Hippocampal formation (tissue), 2 donors: ENCODE measurements around the gene OR2V1.
"Not testable (repeated sequence)": the region's sequence is repeated elsewhere in the genome, so short reads cannot be mapped to it uniquely, and the experiment has no call there.

ENCODE experiments used
- DNase-seq, 2 donors: peaks; one replicate each; lab custom pipeline; 2025; lab: John Stamatoyannopoulos, UW

The OR2V1 gene, protein sequence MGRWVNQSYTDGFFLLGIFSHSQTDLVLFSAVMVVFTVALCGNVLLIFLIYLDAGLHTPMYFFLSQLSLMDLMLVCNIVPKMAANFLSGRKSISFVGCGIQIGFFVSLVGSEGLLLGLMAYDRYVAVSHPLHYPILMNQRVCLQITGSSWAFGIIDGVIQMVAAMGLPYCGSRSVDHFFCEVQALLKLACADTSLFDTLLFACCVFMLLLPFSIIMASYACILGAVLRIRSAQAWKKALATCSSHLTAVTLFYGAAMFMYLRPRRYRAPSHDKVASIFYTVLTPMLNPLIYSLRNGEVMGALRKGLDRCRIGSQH

GRCh38 chr5:181130832-181131496 is at the start of gene OR2V1:
TSS of gene OR2V1 (minus strand) at chr5:181131169. CDS start at chr5:181125304, 5,865 bp downstream.
- DNase-seq: no peak

DNA sequence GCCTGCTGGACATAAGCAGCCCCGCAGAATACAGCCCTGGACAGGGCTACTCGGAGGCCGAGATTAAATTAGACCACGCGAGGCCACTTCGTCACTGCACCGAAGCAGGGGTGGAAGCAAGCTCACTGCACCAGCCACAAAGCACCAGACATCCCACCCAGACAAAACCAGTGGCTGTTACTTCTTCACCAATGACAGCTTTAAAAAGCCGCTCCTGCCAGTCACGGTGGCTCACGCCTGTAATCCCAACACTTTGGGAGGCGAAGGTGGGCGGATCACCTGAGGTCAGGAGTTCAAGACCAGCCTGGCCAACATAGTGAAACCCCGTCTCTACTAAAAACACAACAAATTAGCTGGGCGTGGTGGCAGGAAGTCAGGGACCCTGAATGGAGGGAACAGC is 46.6 kb upstream of the OR2V1 start:
- not testable (repeated sequence) for DNase-seq

DNA sequence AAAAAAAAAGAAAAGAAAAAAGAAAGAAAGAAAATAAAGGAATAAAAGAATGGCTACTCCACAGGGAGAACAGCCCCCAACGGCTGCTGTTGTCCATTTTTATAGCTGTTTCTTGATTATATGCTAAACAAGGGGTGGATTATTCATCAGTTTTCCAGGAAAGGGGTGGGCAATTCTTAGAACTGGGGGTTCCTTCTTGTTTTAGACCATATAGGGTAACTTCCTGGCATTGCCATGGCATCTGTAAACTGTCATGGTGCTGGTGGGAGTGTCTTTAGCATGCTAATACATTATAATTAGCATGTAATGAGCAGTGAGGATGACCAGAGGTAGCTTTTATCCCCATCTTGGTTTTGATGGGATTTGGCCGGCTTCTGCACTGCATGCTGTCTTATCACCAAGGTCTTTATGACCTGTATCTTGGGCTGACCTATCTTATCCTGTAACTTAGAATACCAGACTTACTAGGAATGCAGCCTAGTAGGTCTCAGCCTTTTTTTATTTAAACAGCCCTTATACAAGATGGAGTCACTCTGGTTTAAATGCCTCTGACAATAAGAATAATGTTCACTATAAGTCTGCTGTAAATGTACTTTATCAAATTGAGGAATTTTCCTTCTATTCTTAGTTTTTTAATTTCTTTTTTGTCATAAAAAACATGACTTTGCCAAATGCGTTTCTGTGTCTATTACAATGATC is 45.4 kb upstream of the OR2V1 start:
- DNase-seq: no peak

DNA sequence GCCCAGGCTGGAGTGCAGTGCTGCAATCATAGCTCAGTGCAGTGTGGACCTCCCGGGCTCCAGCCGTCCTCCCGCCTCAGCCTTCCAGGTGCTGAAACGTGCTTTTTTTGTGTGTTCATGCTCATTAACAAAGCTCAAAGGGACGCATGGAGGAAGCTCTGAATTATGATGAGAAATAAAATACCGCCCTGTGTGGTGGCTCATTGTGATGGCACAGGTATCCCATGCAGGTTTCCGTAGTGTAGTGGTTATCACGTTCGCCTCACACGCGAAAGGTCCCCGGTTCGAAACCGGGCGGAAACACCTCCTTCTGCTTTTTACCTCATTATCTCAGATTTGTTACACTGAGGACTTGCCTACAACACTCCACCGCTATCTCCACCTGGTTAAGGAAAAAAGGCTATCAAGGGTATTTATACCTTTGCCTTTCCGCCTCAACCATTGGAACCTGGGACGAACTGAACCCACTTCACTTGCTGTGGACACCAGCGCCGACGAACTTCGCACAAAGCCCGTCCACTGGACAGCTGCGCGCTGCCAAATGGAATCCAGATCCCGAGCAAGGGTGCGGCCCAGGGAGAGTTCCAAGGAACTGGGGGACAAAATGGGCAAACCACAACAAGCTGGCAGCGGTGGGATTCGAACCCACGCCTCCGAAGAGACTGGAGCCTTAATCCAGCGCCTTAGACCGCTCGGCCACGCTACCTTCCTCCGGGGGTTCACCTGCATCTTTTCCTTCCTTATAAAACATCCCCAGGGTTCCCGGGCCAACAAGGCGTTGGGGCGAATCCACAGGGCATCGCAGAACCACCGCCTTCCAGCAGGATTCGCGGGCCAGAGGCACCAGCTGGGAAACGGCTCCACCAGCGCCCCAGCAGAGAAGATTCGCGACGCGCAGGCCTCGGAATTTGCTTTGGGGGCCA is 42.7 kb upstream of the OR2V1 start:
- no peak for DNase-seq

DNA sequence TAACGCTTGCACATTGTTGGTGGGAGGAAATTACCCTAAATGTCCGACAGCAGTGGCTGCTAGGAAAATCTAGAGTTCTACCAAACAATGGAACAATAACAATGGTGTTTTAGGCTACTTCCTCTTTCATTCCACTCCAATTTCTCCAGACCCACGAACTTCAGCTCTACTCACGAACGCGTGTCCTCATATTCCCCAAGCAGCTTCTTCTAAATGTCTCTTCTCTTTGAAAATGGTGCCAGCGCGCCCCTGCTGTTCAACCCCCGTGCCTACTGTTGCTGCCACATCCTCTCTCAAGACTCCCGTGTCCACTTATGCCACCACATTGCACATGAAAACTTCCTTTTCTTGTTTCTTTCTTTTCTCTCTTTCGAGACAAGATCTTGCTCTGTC is 42.1 kb upstream of the OR2V1 start:
- DNase-seq: no peak

- no peak for DNase-seq
Measured at GRCh38 chr5:181171782-181172181, 40.8 kb upstream of the OR2V1 start.

DNA sequence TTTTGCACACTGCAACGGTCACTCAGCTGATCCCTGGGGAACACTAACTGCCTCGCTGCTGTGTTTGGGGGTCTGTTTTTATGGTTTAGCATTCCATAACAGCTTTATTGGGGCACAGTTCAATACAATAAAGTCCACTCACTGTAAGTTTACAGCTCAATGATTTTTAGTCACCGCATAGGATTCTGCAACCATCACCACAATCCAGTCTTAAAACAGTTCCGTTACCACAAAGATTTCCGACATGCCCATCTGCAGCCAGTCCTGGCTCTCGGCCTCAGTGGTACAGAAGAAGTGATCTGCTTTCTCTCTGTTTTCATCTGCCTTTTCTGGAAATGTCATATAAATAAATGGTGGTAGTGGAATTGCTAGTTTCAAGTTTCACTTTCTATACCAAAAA is 40.0 kb upstream of the OR2V1 start:
- DNase-seq: no peak

- no peak for DNase-seq
Measured at GRCh38 chr5:181170237-181170825, 39.4 kb upstream of the OR2V1 start.

GRCh38 chr5:181169459-181170236 is 38.7 kb upstream of the OR2V1 start:
- DNase-seq: not testable (repeated sequence)

DNA sequence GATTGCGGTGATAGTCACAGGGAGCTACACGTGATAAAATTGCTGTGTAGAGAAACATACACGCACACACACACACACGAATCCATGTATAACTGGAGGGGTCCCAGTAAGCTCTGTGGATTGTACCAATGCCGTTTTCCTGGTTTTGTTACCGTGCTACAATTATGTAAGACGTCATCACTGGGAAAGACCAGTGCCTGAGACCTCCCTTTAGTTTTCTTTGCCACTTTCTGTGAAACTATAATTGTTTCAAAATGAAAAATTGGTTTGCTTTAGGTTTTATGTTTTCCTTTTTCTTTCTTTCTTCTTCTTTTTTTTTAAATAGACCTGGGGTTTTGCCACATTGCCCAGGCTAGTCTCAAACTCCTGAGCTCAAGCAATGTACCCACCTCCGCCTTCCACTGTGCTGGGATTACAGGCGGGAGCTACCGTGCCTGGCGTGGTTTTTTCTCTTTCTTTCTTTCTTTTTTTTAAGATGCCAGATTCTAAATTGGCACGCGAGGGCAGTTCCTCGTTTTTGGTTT is 37.7 kb upstream of the OR2V1 start:
- no peak for DNase-seq

DNA sequence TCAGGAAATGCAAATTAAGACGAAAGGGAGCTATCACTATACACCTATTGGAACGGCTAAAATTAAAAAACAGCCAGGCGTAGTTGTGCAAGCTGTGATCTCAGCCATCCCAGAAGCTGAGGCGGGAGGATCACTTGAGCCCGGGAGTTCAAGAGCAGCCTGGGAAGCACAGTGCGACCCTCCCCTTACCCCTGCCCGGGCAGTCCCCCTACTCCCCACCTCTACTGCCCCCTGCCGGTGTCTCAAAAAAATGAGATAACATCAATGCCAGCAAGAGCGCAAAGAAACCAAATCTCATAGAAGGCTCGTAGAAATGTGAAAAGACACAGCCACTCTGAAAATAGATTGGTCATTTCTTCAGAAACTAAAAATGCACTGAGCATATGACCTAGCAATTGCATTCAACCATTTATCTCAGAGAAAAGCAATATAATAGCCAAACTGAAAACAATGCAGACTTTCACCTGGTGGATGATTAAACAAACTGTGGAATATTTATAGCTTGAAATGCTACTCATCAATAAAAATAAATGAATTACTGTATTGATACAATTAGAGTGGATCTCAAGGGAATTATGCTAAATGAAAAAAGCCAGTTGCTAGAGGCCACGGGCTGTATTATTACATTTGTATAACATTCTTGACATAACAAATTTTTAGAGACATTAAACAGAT is 37.0 kb upstream of the OR2V1 start:
- no peak for DNase-seq

DNA sequence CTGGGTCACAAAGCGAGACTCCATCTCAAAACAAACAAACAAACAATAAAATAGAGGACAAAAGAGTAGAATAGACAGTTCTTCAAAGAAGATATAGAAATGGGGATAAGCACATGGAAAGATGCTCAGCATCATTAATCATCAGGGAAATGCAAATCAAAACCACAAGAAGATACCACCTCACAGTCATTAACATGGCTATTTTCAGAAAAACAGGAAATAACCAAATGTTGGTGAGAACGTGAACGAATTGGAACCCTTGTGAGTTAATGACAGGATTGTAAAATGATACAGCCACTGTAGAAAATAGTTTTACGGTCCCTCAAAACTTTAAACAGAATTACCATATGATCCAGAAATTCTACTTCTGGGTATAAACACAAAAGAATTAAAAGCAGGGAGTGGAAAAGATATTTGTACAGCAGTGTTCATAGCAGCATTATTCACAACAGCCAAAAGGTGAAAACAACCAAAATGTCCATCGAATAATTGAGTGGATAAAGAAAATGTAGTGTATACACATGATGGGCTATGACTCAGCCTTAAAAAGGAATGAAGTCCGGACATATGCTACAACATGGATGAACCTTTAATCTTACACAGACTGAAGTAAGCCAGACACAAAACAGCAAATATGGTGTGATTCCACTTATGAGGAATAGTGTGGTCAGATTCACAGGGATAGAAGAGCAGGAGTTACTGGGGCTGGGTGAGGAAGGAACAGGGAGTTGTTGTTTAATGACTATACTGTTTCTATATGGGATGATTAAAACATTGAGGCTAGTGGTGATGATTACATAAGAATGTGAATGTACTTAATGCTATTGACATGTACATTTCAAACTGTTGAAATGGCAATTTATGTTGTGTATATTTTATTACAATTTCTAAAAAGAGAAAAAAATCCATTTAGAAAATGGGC is 36.1 kb upstream of the OR2V1 start:
- no peak for DNase-seq

DNA sequence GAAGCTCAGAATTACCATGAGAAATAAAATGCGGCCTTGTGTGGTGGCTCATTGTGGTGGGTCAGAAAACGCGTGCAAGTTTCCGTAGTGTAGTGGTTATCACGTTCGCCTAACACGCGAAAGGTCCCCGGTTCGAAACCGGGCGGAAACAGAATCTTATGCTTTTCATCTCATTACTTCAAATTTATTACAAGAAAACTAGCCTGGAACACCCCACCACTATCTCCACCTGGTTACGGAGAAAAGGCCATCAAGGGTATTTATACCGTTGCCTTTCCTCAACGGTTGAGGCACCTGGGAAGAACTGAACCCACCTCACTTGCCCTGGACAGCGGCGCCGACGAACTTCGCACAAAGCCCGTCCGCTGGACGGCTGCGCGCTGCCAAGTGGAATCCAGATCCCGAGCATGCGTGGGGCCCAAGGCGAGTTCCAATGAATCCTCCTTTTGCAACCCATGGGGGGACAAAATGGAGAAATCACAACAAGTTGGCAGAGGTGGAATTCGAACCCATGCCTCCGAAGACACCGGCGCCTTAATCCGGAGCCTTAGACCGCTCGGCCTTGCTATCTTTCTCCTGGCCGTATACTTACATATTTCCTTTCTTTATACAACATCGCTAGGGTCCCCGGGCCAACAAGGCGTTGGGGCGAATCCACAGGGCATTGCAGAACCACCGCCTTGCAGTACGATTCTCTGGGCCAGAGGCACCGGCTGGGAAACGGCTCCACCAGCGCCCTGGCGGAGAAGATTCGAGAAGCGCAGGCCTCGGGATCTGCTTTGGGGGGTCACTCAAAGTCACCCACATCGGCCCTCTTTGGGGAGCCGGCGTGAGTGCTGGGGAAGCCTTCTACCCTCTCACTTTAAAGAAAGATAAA is 33.3 kb upstream of the OR2V1 start:
- DNase-seq: no peak

DNA sequence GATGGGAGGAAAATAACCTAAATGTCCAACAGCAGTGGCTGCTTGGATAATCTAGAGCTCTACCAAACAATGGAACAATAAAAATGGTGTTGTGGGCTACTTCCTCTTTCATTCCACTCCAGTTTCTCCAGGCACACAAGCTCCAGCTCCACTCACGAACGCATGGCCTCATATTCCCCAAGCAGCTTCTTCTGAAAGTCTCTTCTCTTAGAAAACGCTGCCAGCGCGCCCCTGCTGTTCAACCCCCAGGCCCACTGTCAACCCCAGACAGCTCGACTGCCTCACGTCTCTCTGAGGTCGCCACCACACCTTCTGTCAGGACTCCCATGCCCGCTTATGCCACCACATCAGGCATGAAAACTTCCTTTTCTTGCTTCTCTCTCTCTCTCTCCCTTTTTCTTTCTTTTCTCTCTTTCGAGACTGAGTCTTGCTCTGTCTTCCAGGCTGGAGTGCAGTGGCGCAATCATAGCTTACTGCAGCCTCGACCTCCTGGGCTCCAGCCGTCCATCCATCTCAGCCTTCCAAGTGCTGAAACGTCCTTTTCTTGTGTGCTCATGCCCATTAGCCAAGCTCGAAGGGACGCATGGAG is 32.6 kb upstream of the OR2V1 start:
- DNase-seq: no peak

GRCh38 chr5:181161534-181162175 is 30.7 kb upstream of the OR2V1 start:
- DNase-seq: no peak

DNA sequence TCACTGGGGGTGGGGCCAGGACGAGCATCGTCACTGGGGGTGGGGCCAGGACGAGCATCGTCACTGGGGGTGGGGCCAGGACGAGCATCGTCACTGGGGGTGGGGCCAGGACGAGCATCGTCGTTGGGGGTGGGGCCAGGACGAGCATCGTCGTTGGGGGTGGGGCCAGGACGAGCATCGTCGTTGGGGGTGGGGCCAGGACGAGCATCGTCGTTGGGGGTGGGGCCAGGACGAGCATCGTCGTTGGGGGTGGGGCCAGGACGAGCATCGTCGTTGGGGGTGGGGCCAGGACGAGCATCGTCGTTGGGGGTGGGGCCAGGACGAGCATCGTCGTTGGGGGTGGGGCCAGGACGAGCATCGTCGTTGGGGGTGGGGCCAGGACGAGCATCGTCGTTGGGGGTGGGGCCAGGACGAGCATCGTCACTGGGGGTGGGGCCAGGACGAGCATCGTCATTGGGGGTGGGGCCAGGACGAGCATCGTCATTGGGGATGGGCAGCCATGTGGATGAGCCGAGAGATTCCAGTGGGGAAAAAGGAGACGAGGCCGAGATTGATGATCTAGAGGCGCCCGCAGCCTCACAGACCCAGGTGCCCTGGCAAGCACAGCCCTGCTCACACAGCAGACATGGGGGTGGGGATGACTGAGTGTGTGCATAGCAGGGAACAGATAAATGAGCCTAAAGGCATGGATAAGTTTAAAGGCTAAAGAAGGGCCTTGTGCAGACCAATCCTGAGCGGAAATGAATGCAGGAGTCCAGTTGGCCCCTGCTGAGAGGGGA is 30.0 kb upstream of the OR2V1 start:
- DNase-seq: peak; percentile 54 to 58
